ENCODE results near the gene IGSF9. TPM values are rescaled to one million over a fixed set of nuclear protein-coding genes. Genes with fewer than 3 reads are reported as not detected.

The IGSF9 gene
- polyA plus RNA-seq, 1 donor from 2014 or later: 11.8 TPM

- Histone ChIP-seq H3K27me3 (ENCODE audit: insufficient read depth, low read depth, low read length) (no peaks in the 10 kb centered on the region), H3K79me2 (replicated peaks; ENCODE audit: insufficient read depth, low read length) (no peaks in the 10 kb centered on the region), H3F3A (ENCODE audit: insufficient read depth, low read length, poor library complexity, severe bottlenecking) (no peaks in the 10 kb centered on the region), H3K9me3 (ENCODE audit: low read length) (no peaks in the 10 kb centered on the region), H3K9ac (ENCODE audit: low read length) (no peak within 1 kb of the TSS), H3K9me2 (ENCODE audit: insufficient read depth, low read length) (no peaks in the 10 kb centered on the region), H4K20me1 (ENCODE audit: insufficient read depth) (no peaks in the 10 kb centered on the region), H3K27ac (ENCODE audit: low read length) (no peak within 1 kb of the TSS), H3K4me3 (ENCODE audit: low read length) (no peak within 1 kb of the TSS), H3K4me2 (ENCODE audit: low read length) (no peak within 1 kb of the TSS), H2AFZ (ENCODE audit: low read depth, low read length) (no peak within 1 kb of the TSS), H3K36me3 (ENCODE audit: insufficient read depth, low read length) (no peaks in the 10 kb centered on the region)
- TF ChIP-seq EP300 (conservative IDR thresholded peaks at IDR 0.05; ENCODE audit: poor library complexity, severe bottlenecking) (no peak), MXI1 (conservative IDR thresholded peaks at IDR 0.05; ENCODE audit: poor library complexity, severe bottlenecking) (no peak), REST (IDR thresholded peaks at IDR 0.05; ENCODE audit: borderline replicate concordance) (no peak), CTCF (IDR thresholded peaks at IDR 0.05; ENCODE audit: poor library complexity, severe bottlenecking) (no peak), EZH2 (IDR thresholded peaks at IDR 0.05; ENCODE audit: borderline replicate concordance, insufficient read depth, low read length, poor library complexity, severe bottlenecking) (no peak), TAF1 (IDR thresholded peaks at IDR 0.05; ENCODE audit: low read depth) (no peak), SMC3 (conservative IDR thresholded peaks at IDR 0.05; ENCODE audit: poor library complexity) (no peak), POLR2AphosphoS5 (IDR thresholded peaks at IDR 0.05) (no peak), RAD21 (conservative IDR thresholded peaks at IDR 0.05) (no peak)
These were observed 8.4 kb upstream of the IGSF9 start, which contains the start of gene SLAMF9 for GRCh38 chr1:159953536-159954515. Gene SLAMF9, minus strand, starts transcription at chr1:159954237. Its CDS starts 100 bp downstream, at chr1:159954137.

- Histone ChIP-seq H3K4me2 (ENCODE audit: low read length) (no peak overlapping the region), H3K4me3 (ENCODE audit: low read length) (no peak overlapping the region), H3K27ac (ENCODE audit: low read length) (no peak overlapping the region), H3K9me2 (ENCODE audit: insufficient read depth, low read length) (no peaks in the 10 kb centered on the region), H3F3A (ENCODE audit: insufficient read depth, low read length, poor library complexity, severe bottlenecking) (no peaks in the 10 kb centered on the region), H3K9me3 (ENCODE audit: low read length) (no peaks in the 10 kb centered on the region), H3K36me3 (ENCODE audit: insufficient read depth, low read length) (no peaks in the 10 kb centered on the region), H3K27me3 (ENCODE audit: insufficient read depth, low read depth, low read length) (no peaks in the 10 kb centered on the region), H3K79me2 (replicated peaks; ENCODE audit: insufficient read depth, low read length) (no peaks in the 10 kb centered on the region), H2AFZ (ENCODE audit: low read depth, low read length) (no peak overlapping the region), H4K20me1 (ENCODE audit: insufficient read depth) (no peaks in the 10 kb centered on the region), H3K9ac (ENCODE audit: low read length) (no peak overlapping the region)
- no peak for TF ChIP-seq TAF1 (IDR thresholded peaks at IDR 0.05; ENCODE audit: low read depth)
- no peak for TF ChIP-seq EP300 (conservative IDR thresholded peaks at IDR 0.05; ENCODE audit: poor library complexity, severe bottlenecking)
- TF ChIP-seq EZH2 (IDR thresholded peaks at IDR 0.05; ENCODE audit: borderline replicate concordance, insufficient read depth, low read length, poor library complexity, severe bottlenecking): no peak
- TF ChIP-seq CTCF (IDR thresholded peaks at IDR 0.05; ENCODE audit: poor library complexity, severe bottlenecking): no peak
- no peak for TF ChIP-seq RAD21 (conservative IDR thresholded peaks at IDR 0.05)
- TF ChIP-seq POLR2AphosphoS5 (IDR thresholded peaks at IDR 0.05): no peak
- TF ChIP-seq SMC3 (conservative IDR thresholded peaks at IDR 0.05; ENCODE audit: poor library complexity): no peak
- TF ChIP-seq REST (IDR thresholded peaks at IDR 0.05; ENCODE audit: borderline replicate concordance): no peak
- TF ChIP-seq MXI1 (conservative IDR thresholded peaks at IDR 0.05; ENCODE audit: poor library complexity, severe bottlenecking): no peak
These were observed 7.5 kb upstream of the IGSF9 start for GRCh38 chr1:159952932-159953331.

Data from neural cell (in vitro differentiated cells).